Retinal pigment epithelial cell (primary cell): ENCODE measurements around the gene GPR55.

Experiments
- DNase-seq: peaks from one replicate; pipeline ENCODE4 v3.0.0-alpha.2; 2010; ENCODE audit warnings: low read depth
- H3K4me3 ChIP-seq: 2 replicates; pipeline ENCODE4 v1.5.1; 2011; ENCODE audit warnings: mild to moderate bottlenecking, low read length, control low read depth, moderate library complexity
- TF ChIP-seq, protein P1 (sequence below): conservative IDR thresholded peaks from 2 replicates; pipeline ENCODE4 v1.5.1; 2011; ENCODE audit warnings: low read depth, low read length, control low read depth, inconsistent platforms

GPR55 gene

DNA sequence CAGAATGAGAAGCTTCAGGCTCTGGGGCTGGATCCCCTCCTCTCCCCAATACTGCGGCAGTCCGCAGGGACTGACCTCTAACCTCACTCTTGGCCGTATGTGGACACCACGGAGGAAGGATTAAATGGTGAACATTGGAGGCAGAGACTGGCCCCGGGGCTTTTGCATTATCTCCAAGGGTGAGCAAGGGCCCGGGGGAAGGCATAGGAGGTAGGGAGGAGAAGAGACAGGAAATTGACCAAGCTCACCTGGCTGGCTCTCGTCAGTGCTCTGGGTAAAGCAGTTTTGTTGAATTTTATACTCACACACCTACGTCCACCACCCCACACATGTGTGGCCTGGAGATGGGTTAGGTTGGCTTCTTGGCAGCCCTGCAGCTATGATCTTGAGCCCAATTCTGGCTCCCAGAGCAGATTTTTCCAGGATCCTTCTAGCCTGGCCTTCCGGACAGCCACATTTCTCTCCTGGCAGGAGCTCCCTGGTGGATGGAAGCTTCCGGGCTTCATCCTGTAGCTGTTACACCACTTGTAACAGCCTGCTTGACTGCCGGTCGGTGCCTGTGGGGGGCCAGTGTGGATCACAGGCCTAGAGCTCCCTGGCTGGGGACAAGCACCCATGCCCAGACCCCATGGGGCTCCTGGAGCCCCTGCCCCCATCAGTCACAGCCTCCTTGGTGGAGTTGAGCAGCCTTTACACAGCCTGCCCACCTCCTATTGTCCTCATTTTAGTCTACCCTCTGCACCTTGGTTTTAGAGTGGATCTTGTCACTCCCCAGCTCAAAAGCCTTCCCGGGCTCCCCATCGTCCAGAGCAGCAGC, 52.7 kb downstream of the GPR55 start:
- DNase-seq, result no peak
- no peak overlapping the region for H3K4me3 ChIP-seq
- TF ChIP-seq, protein P1, sequence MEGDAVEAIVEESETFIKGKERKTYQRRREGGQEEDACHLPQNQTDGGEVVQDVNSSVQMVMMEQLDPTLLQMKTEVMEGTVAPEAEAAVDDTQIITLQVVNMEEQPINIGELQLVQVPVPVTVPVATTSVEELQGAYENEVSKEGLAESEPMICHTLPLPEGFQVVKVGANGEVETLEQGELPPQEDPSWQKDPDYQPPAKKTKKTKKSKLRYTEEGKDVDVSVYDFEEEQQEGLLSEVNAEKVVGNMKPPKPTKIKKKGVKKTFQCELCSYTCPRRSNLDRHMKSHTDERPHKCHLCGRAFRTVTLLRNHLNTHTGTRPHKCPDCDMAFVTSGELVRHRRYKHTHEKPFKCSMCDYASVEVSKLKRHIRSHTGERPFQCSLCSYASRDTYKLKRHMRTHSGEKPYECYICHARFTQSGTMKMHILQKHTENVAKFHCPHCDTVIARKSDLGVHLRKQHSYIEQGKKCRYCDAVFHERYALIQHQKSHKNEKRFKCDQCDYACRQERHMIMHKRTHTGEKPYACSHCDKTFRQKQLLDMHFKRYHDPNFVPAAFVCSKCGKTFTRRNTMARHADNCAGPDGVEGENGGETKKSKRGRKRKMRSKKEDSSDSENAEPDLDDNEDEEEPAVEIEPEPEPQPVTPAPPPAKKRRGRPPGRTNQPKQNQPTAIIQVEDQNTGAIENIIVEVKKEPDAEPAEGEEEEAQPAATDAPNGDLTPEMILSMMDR, result no peak

DNA sequence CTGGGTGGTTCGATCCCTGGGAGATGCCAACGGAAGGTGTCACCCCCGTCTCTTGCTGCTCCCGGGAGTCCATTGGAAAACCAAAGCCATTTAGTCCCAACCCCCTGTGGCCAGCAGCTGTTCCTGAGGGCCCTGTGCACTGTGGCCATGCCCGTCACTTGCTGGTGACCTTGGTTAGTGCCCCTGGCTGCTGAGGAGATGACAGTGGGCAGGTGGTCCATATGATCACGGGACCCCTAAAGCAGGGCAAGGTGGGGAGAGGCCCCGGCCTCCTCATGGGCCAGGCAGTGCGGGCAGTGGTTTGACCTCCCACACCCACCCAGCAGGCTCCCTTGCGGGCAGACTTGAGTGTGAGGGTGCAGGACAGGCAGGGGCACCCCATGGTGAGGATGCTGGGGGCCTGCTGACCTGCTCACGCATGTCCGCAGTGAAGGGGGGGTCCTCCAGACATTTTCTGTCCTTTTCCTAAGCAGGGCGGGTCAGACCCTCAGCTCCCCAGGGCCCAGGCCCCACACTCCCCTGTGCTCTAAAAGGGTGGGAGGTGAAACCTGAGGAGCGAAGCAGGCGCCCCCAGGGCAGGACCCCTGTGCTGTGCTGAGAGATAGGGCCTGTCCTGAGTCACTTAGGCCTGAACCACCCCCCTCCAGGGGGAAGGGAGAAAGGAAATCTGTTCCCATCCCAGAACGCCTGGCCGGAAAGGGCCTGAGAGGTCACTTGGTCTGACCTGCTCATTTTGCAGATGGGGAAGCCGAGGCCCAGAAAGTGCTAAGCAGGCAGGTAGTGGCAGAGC, 53.5 kb downstream of the GPR55 start:
- no peak overlapping the region for H3K4me3 ChIP-seq
- DNase-seq, result no peak
- TF ChIP-seq, protein P1, result no peak

DNA sequence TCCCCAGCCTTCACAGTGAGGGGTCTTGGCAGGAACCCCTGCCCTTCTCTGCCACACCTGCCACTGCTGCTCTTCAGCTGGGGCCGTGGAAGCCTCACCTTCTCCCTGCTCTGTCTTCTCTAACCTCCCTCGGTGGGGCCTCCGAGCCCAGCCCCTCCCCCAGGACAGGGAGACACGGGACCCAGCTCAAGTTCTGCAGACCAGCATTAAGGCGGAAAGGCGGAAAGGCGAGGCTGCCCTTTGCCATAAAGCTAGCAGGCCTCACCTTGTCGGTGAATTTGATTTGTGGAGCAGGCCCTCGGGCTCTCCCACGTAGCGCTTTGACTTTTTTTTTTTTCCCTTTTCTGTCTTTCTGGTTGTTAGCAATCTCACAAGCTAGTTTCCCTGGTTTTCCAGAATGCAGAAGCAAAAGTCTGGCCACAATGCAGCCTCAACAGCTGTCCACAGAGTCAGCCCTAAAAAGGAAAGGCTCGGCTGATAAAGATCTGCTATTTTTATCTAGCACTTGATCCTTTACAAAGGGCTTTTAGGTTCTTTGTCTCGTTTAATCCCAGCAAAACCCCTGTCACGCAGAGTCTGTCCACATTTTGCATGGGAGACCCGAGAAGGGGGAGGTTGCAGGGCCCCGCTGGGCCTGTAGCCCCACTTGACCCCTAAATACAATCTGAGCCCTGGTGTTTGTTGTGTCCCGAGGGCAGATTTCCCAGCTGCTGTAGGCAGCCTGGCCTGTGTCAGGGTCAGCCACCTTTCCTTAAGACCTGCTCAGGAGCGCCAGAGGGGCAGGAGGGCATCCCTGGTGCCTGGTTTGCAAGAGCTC, 54.3 kb downstream of the GPR55 start:
- DNase-seq, result no peak
- TF ChIP-seq, protein P1, result no peak
- H3K4me3 ChIP-seq, result no peak overlapping the region

DNA sequence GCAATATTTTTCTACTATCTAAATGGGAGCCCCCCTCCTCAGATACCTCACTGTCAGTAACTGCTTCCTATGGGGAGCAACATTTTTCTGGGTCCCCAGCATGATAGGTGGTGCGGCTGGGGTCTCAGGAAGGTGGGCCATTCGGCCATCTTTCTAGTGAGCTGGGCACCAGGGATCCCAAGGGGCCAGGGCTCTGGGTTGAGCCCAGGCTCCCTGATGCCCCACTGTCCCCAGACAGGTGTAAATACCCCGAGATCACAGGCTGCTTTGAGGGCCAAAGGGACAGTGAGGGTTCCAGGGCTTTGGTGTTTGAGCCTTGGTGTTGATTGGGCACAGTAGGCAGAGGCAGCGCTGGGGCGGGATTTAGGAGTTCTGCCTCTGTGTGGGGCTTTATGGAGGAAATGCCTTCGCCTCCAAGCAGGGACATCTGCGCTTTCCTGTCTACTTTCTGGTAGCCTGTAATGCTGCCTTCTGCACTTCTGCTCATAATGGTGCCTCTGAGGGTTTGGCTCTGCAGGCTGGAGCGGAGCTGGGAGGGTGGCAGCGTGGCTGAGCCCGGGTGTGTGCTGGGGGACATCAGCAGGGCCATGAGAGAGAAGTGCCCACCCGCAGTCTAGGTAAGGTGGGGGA, 55.0 kb downstream of the GPR55 start:
- TF ChIP-seq, protein P1, result no peak
- no peak for DNase-seq
- H3K4me3 ChIP-seq, result no peak overlapping the region

DNA sequence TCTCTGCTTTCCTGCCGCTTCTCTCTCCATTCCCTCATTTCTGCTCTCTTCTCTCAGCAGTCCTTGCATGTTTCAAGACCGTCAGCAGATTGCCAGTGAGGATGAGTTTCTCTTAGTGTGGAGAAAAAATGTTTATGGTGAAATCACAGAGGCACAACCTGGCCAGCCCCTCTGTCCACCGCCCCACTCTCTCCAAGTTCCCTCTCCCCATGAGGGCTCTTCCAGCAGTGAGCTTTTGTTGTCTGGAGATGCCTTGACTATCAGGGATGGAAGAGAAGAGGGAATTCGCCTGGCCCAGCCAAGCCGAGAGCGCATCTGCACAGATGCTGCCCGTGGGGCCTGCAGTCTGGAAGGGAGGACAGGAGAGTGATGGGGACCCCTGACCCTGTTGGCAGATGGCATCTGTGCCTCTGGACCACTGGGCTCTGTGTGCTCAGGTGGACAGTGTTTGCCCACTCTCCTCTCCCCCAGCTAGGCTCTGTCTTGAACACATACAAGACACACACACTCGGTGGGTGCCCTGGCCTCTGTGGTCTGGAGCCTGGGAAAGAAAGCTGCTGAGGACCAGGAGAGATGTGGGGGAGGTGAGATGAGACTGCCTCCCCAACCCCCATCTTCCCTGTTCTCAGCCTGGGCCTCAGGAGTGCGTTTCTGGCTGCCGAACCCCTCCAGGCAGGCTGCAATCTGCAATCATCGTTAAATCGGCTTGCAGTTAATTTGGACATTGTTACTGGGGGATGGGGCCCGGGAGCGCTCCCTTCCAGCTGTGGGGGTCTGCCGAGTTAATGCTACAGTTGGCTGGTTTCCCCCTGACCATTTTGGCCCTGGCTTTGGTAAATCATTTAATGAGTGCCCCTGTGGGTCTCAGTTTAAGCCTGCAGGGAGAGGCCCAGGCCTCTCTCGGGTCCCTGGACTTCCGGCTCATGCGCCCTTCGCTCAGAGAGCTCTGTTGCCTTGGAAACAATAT, 55.8 kb downstream of the GPR55 start:
- TF ChIP-seq, protein P1, result no peak

More for the DNA sequence above, 55.8 kb downstream of the GPR55 start:
- no peak overlapping the region for H3K4me3 ChIP-seq
- no peak for DNase-seq
